GM18909 (cell line): ENCODE results near the gene BPIFA2.

Experiments used
- ATAC-seq: cut with Tn5 transposase; IDR thresholded peaks from one replicate; pipeline ENCODE4 v1.9.1; 2021; ENCODE audit warnings: mild to moderate bottlenecking; ENCODE audit not compliant: unreplicated experiment, poor library complexity

BPIFA2 gene

DNA sequence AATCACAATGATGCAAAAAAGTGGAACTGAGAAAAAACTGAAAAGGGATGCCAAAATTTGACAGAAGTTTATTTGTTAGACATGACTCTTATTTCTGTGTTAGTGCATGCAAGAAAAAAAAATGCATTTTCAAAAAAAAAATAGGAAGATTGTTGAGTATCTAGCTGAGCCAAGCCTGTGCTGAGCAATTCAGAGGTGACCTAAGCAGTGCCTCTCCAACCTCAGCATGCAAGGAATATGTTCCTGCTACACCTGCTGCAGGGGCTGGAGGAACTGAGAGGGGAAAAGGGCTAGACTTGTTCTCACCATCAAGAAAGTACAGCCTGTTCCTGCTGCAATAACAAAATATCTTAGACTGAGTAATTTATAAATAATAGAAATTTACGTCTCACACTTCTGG, 24.0 kb downstream of the BPIFA2 start:
- no peak for ATAC-seq

DNA sequence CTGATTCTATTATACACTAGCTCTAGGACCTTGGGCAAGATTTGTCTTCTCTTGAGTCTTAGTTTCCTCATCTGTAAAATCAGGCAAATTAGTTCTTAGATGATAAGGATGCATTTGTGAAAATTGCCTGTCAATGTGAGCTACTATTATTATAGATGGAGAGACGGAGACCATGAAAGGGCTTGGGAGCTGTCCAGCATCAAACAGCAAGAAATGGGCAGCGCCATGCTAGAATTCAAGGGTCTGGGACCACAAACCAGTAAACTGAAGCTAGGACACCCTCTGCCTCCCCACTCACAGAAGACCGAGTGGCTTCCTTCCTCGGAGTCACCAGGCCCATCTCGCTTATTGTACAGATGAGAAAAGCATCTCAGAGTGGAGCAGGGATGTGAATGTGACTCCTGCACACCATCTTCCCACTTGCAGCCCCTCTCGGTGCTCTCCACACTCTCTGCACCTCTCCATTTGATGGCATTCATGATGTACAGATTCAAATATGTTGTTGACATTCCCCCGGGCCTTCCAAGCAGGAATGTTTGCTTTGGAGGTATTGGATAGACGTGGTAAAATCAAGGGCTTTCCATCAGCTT, 25.0 kb downstream of the BPIFA2 start:
- no peak for ATAC-seq

DNA sequence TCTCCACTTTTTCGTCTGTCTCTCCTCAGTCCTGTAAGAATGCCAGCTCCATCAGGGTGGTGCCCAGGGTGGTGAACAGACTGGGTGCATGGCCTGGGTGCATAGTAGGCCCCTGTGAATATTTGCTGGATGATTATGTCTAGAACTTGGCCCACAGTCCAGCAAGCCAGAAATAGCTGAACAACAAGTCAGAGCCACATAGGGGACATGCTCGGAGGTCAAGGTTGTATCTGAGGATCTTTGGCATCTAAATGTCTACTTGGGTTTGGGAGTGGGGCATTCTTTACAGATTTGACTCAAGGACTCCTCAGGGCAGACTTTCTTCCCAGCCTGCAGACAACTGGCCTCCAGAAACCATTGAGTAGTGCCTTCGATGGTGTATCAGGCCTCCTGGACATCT, 31.1 kb downstream of the BPIFA2 start:
- no peak for ATAC-seq

DNA sequence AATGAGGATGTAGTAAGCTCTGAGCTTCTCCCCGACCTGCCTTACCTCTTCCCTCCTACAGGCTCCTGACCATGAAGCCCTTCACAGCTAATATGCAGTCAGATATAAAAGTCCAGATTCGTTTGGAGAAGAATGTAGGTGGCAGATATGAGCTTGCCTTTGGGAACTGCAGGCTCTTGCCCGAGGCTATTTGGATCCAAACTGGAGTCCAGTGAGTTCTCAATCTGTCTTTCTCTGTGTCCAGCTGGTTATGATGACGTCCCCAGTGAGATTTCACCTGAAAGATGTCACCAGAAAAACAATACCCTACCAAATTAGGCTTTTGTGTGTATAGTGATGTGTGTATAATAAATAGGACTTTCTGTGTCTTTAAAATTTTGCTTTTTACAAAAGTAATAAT, 34.5 kb downstream of the BPIFA2 start:
- no peak for ATAC-seq

DNA sequence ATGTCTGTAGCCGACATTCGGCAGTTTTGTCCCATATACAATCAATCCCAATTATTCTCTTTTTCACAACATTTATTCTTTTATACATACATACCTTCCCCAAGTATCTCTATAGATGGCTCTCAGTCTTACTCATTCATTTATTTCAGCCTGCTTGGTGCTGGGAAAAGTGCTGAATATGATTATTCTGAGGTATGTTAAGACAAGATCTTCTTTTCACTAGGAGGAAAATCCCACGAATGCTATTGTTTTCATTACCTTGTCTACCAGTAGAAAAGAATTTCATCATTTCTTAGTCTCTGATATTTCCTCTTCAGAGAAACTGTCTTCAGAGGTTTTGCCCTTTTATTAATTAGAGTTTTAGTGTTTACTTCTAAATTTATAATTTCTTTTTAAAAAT, 35.5 kb downstream of the BPIFA2 start:
- ATAC-seq, result no peak

DNA sequence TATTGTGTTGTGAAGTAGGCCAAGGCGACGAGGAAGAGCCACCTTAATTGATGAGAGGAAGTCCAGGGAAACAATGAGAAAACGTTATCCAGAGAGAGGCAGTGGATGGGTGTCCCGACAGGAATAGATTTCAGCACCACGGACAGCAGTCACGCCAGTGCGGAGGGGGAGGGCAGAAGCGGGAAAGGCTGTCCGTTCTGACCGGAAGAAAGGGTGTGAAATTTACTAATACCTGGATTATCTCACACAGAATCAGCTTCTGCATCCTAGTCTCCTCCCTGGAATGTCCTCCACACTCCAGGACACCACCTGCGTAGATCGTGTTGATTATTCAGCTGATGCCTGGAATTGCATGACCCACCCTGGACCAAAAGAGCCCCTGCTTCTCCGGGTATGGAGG, 41.8 kb downstream of the BPIFA2 start:
- ATAC-seq, result no peak

DNA sequence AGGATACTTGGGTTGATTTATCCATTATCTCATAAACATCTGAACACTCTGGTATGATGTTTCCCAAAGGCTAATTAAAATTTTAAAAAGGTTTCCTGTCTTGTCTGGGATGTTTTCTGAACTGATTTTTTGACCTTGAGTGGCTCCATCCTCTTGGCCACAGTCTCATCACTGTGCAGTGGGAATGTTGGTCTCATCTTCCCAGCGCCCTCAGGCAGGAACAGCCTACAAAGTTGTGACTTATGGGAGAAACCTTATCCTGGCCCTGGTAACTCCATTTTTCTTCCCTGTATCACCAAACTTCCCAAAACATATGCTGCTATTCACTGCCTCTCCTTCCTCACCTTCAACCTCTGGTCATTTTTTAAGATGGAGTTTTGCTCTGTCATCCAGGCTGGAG, 42.4 kb downstream of the BPIFA2 start:
- no peak for ATAC-seq

DNA sequence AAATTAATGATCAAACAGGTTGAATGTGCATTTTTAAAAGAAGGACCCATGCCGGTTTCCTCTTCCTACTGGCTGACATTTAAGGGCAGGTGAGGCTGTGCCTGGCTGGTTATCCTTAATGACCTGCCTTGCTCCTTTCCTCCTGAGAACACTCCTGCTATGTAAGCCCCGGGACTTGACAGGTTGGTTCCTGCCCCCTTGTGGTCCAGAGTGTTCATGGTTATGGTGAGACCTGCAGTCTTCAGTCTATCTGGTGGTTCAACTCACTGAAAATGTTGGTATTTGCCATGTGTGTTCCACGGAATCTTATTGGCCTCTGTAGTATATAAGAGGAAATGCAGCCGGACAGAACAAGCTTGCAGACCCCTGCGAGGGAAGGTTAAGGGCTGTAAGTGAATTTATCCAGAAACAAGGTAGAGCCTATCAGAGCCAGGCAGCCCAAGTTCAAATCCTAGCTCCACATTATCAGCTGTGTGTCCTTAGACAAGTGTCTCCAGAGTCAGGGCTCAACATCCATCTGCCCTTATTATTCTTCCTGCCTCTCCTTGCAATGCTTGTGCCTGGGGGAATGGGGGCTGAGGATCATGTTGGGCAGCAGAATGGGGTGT, 44.0 kb downstream of the BPIFA2 start:
- no peak for ATAC-seq

DNA sequence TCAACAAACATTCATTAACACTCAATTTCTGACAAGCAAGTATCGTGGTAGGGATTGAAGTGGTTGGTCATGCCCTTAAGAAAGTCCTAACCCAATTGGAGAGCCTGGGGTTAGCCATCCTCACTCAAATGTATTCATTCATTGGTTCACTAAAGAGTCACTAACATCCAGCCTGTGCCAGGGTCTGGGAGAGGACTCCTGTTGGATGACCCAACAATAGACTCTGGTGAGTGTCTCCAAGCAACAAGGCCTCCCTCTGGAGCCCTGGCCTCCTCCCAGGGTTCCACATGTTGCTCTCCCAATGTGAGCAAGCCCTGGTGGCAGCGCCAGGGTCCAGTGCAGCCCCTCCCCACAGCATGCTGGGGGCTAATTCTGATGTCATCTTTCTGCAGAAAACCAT, 49.1 kb downstream of the BPIFA2 start, which contains the start of gene BPIFA3:
BPIFA3 (plus strand) TSS at position 301 of the 400 bp plus-strand sequence. CDS start 185 bp downstream, outside the sequence.
- no peak for ATAC-seq

DNA sequence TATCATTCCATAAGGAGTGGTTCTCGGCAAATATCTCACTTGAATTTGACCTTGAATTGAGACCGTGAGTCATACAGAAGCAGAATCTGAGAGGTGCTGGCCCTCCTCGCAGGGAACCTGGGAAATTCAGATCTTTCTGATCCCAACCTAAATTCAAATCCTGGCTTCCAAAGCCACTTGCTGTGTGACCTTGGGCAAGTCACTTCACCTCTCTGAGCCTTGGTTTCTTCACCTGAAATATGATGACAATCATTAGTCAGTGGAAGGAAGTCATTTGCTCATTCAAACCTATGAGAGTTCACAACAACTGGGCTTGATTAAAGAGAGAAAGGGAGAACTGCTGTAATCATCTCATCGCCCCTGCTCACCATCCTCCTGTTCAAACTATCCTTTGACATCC, 56.4 kb downstream of the BPIFA2 start:
- no peak for ATAC-seq

DNA sequence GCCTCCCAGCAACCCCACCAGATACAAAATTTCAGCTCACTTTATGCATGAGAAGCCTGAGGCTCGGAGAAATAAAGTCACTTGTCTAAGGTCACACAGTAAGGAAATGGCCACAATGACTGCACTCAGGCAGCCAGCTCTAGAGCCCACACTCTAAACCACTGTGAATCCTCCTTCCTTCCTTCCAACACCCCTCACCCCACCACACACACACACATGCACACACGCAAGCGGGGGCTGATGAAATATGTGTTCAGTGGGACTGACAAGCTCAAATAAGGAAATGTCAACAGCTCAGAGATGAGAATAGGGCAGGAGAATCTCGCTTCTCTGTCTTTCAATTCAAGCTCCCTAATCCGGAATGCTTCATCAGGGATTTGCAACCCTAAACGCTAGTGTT, 61.9 kb downstream of the BPIFA2 start:
- no peak for ATAC-seq
